CD4-positive, alpha-beta T cell treated with Interleukin-17A for 4 hours (primary cell): ENCODE measurements around the gene ZNF567.
"Not testable (repeated sequence)": the region's sequence is repeated elsewhere in the genome, so short reads cannot be mapped to it uniquely, and the experiment has no call there.

Experiments
- DNase-seq: peaks from one replicate; pipeline ENCODE4 v3.0.0-alpha.2; 2020; ENCODE audit warnings: mixed read lengths

ZNF567 gene

GRCh38 chr19:36687214-36688056, at the start of gene ZNF567:
ZNF567 (plus strand) TSS chr19:36687612; CDS start chr19:36694868, 7,256 bp downstream.
- DNase-seq, result peak; percentile 98

DNA sequence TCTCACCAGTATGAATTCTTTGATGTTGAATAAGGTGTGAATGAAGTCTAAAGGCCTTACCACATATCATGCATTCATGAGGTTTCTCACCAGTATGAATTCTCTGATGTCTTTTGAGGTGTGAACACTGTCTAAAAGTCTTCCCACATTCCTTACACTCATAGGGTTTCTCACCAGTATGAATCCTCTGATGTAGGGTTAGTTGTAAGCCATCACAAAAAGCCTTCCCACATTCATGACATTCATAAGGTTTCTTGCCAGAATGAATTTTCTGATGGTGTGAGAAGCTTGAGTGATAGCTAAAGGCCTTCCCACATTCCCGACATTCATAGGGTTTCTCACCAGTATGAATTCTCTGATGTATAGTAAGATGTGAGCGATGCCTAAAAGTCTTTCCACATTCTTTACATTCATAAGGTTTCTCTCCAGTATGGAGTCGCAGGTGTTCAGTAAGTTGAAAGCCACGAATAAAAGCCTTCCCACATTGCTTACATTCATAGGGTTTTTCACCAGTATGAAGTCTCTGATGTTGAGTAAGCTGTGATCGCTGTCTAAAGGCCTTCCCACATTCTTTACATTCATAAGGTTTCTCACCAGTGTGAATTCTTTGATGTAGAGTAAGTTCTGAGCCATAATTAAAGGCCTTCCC, 48.4 kb upstream of the ZNF567 start:
- DNase-seq, result no peak

- DNase-seq, result no peak
Measured at GRCh38 chr19:36646746-36647145, 40.7 kb upstream of the ZNF567 start.

- no peak for DNase-seq
Measured at GRCh38 chr19:36652958-36653357, 34.5 kb upstream of the ZNF567 start.

- DNase-seq, result no peak
Measured at GRCh38 chr19:36665832-36666231, 21.6 kb upstream of the ZNF567 start.

- DNase-seq, result no peak
Measured at GRCh38 chr19:36668646-36669045, 18.8 kb upstream of the ZNF567 start.

DNA sequence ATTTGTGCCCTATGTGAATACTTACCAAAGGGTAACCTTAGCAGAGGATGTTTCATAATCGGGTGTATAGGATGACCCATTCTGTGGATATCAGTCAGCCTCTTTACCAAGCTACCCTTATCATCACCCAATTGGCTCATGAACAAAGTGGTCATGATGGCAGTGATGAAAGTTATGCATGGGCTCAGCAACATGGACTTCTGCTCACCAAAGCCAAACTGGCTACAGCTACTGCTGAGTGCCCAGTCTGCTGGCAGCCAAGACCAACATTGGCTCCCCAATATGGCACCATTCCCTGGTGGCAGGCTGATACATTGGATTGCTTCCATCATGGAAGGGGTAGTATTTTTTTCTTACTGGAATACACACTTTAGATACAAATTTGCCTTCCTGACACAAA, 15.0 kb upstream of the ZNF567 start:
- no peak for DNase-seq

DNA sequence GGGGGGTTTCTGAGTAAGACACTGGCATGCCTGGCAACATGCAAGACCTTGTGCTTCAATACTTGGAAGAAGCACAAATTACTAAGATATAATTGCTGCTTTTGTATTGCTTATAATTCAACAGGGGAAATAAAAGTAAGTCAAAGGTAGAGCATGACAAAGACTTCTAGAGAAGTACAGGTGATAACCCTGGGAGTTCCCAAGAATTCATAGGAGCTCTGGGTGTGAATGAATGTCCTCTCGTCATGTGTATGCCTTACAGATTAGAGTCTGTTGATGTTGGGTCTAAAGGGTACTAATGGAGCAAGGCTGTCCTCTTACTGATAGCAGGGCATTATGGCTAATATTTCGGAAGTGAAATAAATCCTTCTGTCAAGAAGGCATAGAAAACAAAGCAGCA, 13.2 kb upstream of the ZNF567 start:
- no peak for DNase-seq

- DNase-seq, result no peak
Measured at GRCh38 chr19:36679455-36679854, 8.0 kb upstream of the ZNF567 start.

GRCh38 chr19:36685835-36686234, 1.6 kb upstream of the ZNF567 start:
- no peak for DNase-seq

- DNase-seq, result no peak
Measured at GRCh38 chr19:36686365-36687213, 823 bp upstream of the ZNF567 start.

DNA sequence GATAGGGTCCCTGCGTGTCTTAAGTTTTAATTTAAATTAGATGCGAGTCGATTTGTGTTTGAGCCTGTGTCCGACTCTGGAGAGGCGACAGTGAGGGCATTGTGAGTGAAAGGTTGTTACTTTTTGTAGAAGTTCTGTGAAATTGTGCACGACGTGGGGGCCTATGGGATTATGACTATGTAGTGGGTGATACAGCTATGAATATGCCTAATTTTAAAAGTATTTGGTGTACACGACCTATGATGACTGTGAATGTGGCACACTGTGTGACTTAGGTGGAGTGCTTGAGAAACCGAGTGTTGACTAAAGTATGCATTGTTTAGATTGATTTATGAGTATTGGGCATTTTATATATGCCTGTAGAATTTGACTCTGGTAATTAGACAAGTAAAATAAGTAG, 646 bp downstream of the ZNF567 start:
- DNase-seq, result no peak

GRCh38 chr19:36707134-36707533, 19.7 kb downstream of the ZNF567 start:
- no peak for DNase-seq

DNA sequence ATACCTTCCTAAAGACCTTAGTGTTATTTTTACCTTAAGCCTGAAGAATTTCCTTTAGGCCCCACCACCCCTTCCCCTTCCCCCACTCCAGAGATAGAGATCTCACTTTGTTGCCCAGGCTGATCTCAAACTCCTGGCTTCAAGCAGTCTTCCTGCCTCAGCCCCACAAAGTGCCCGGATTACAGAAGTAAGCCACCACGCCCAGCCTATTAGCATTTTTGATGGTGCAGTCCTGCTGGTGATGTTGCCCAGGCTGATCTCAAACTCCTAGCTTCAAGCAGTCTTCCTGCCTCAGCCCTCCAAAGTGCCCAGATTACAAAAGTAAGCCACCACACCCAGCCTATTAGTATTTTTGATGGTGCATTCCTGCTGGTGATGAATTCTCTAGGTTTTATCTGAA, 22.0 kb downstream of the ZNF567 start:
- DNase-seq, result no peak

DNA sequence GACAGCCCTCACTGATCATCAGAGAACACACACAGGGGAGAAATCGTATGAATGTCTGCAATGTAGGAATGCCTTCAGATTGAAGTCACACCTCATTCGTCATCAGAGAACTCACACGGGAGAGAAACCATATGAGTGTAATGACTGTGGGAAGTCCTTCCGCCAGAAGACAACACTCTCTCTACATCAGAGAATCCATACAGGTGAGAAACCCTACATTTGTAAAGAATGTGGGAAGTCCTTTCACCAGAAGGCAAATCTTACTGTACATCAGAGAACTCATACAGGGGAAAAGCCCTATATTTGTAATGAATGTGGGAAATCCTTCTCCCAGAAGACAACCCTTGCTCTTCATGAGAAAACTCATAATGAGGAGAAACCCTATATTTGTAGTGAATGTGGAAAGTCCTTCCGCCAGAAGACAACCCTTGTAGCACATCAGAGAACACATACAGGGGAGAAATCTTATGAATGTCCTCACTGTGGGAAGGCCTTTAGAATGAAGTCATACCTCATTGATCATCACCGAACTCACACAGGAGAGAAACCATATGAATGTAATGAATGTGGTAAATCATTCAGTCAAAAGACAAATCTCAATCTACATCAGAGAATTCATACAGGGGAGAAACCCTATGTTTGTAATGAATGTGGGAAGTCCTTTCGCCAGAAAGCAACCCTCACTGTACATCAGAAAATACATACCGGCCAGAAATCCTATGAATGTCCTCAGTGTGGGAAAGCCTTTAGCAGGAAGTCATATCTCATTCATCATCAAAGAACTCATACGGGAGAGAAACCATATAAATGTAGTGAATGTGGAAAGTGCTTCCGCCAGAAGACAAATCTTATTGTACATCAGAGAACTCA, 32.5 kb downstream of the ZNF567 start:
- DNase-seq, result no peak

GRCh38 chr19:36736166-36736565, 48.8 kb downstream of the ZNF567 start:
- DNase-seq, result not testable (repeated sequence)

GRCh38 chr19:36745870-36746269, 58.5 kb downstream of the ZNF567 start:
- DNase-seq, result no peak

DNA sequence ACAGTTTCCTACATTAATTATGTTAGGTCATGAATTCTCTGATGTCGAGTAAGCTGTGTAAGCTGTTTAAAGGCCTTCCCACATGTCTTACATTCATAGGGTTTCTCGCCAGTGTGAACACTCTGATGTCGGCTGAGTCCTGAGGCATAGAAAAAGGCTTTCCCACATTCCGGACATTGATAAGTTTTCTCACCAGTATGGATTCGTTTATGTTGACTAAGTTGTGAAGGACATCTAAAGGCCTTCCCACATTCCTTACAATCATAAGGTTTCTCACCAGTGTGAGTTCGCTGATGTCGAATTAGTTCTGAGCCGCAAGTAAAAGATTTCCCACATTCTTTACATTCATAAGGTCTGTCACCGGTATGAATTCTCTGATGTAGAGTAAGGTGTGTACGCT, 60.3 kb downstream of the ZNF567 start:
- DNase-seq, result no peak

GRCh38 chr19:36748431-36749275, 61.2 kb downstream of the ZNF567 start:
- DNase-seq, result no peak

DNA sequence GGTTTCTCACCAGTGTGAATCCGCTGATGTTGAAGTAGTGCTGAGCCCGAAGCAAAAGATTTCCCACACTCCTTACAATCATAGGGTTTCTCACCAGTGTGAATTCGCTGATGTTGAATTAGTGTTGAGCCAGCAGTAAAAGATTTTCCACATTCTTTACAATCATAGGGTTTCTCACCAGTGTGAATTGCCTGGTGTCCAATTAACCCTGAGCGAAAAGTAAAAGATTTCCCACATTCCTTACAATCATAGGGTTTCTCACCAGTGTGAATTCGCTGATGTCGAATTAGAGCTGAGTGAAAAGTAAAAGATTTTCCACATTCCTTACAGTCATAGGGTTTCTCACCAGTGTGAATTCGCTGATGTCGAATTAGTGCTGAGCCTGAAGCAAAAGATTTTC, 62.2 kb downstream of the ZNF567 start:
- DNase-seq, result not testable (repeated sequence)

- DNase-seq, result no peak
Measured at GRCh38 chr19:36750066-36750691, 62.8 kb downstream of the ZNF567 start.
